ENCODE measurements around the gene CPNE4. TPM values are rescaled to one million over a fixed set of nuclear protein-coding genes. Genes with fewer than 3 reads are reported as not detected.

CPNE4 gene
- total RNA-seq, 1 donor from 2014 or later = 0.20 TPM

GRCh38 chr3:131794766-131795388 is 239.9 kb downstream of the CPNE4 start:
- DNase-seq (ENCODE audit: low spot score in 2 of 2, unreplicated experiment in 2 of 2) = peak in 1 of 2 experiments; percentile 47
- H3K9me3 Mint-ChIP-seq = no peaks in the 10 kb centered on the region
- H3K4me3 Mint-ChIP-seq = no peak overlapping the region
- peaks cover 44% of the 10 kb centered on the region for H3K27me3 Mint-ChIP-seq (ENCODE audit: low read depth)
- peaks cover 9% of the 10 kb centered on the region for H3K4me1 Mint-ChIP-seq
- TF ChIP-seq CTCF (IDR thresholded peaks at IDR 0.05; ENCODE audit: unreplicated experiment) = peak; percentile 92
- no peaks in the 10 kb centered on the region for H3K36me3 Mint-ChIP-seq
- H3K27ac Mint-ChIP-seq = peak overlapping the region; percentile 50

- H3K27ac Mint-ChIP-seq = no peak overlapping the region
- H3K4me1 Mint-ChIP-seq = peaks cover 9% of the 10 kb centered on the region
- H3K4me3 Mint-ChIP-seq = no peak overlapping the region
- no peak for DNase-seq (ENCODE audit: low spot score in 2 of 2, unreplicated experiment in 2 of 2)
- H3K27me3 Mint-ChIP-seq (ENCODE audit: low read depth) = peaks cover 50% of the 10 kb centered on the region
- H3K9me3 Mint-ChIP-seq = no peaks in the 10 kb centered on the region
- no peak for TF ChIP-seq CTCF (IDR thresholded peaks at IDR 0.05; ENCODE audit: unreplicated experiment)
- H3K36me3 Mint-ChIP-seq = no peaks in the 10 kb centered on the region
Measured at GRCh38 chr3:131793870-131794269, 240.9 kb downstream of the CPNE4 start.

GRCh38 chr3:131789188-131789587 is 245.6 kb downstream of the CPNE4 start:
- no peak for TF ChIP-seq CTCF (IDR thresholded peaks at IDR 0.05; ENCODE audit: unreplicated experiment)
- DNase-seq (ENCODE audit: low spot score in 2 of 2, unreplicated experiment in 2 of 2) = no peak
- Mint-ChIP-seq H3K9me3 (no peaks in the 10 kb centered on the region), H3K4me3 (no peak overlapping the region), H3K27ac (no peak overlapping the region), H3K27me3 (ENCODE audit: low read depth) (peaks cover 43% of the 10 kb centered on the region), H3K36me3 (no peaks in the 10 kb centered on the region), H3K4me1 (no peaks in the 10 kb centered on the region)

- Mint-ChIP-seq H3K36me3 (no peaks in the 10 kb centered on the region), H3K4me3 (no peak overlapping the region), H3K27me3 (ENCODE audit: low read depth) (peaks cover 27% of the 10 kb centered on the region), H3K9me3 (no peaks in the 10 kb centered on the region), H3K27ac (no peak overlapping the region), H3K4me1 (no peaks in the 10 kb centered on the region)
- no peak for TF ChIP-seq CTCF (IDR thresholded peaks at IDR 0.05; ENCODE audit: unreplicated experiment)
- DNase-seq (ENCODE audit: low spot score in 2 of 2, unreplicated experiment in 2 of 2) = no peak
Measured at GRCh38 chr3:131786386-131786785, 248.4 kb downstream of the CPNE4 start.

GRCh38 chr3:131782751-131783150 is 252.1 kb downstream of the CPNE4 start:
- no peak overlapping the region for H3K4me3 Mint-ChIP-seq
- H3K27me3 Mint-ChIP-seq (ENCODE audit: low read depth) = peaks cover 7% of the 10 kb centered on the region
- no peaks in the 10 kb centered on the region for H3K4me1 Mint-ChIP-seq
- DNase-seq (ENCODE audit: low spot score in 2 of 2, unreplicated experiment in 2 of 2) = no peak
- no peak for TF ChIP-seq CTCF (IDR thresholded peaks at IDR 0.05; ENCODE audit: unreplicated experiment)
- no peak overlapping the region for H3K27ac Mint-ChIP-seq
- H3K9me3 Mint-ChIP-seq = peaks cover 19% of the 10 kb centered on the region
- no peaks in the 10 kb centered on the region for H3K36me3 Mint-ChIP-seq

GRCh38 chr3:131778526-131778925 is 256.3 kb downstream of the CPNE4 start:
- Mint-ChIP-seq H3K4me1 (no peaks in the 10 kb centered on the region), H3K27ac (no peak overlapping the region), H3K27me3 (ENCODE audit: low read depth) (no peaks in the 10 kb centered on the region), H3K4me3 (no peak overlapping the region), H3K9me3 (peaks cover 27% of the 10 kb centered on the region), H3K36me3 (no peaks in the 10 kb centered on the region)
- no peak for DNase-seq (ENCODE audit: low spot score in 2 of 2, unreplicated experiment in 2 of 2)
- no peak for TF ChIP-seq CTCF (IDR thresholded peaks at IDR 0.05; ENCODE audit: unreplicated experiment)
